Measurements from ENCODE around the gene DDX42. TPM values are rescaled to one million over a fixed set of nuclear protein-coding genes. Genes with fewer than 3 reads are reported as not detected.
"Not testable (repeated sequence)": the region's sequence is repeated elsewhere in the genome, so short reads cannot be mapped to it uniquely, and the experiment has no call there.

The DDX42 gene
- total and polyA plus RNA-seq, 2 donors from 2014 or later: 38.6 to 104 TPM

GRCh38 chr17:63841350-63842172 is 67.6 kb downstream of the DDX42 start:
- DNase-seq (peak; percentile 51 to 83 (median 74)), FAIRE-seq (no peak)
- H3K27ac ChIP-seq (ENCODE audit: low read depth in 2 of 2, low read length in 2 of 2): peak overlapping the region; percentile 66 to 89
- H3K9me3 ChIP-seq (ENCODE audit: control insufficient read depth in 2 of 3, insufficient read depth in 1 of 3, low read length in 3 of 3): no peaks in the 10 kb centered on the region
- no peak for TF ChIP-seq CTCF (IDR thresholded peaks at IDR 0.05; ENCODE audit: borderline replicate concordance, extremely low read depth, insufficient read depth)
- peak overlapping the region; percentile 74 to 90 (median 77) for H3K4me3 ChIP-seq (ENCODE audit: low read length in 3 of 3)
- intact Hi-C loops (cut with DNase I): no loop called here
- peaks cover 4 to 32% (median 21%) of the 10 kb centered on the region in 3 donors for H3K4me1 ChIP-seq (ENCODE audit: control insufficient read depth in 2 of 3, insufficient read depth in 2 of 3, low read depth in 1 of 3, low read length in 3 of 3)
- peaks cover 0 to 3% (median 0%) of the 10 kb centered on the region in 3 donors for H3K36me3 ChIP-seq (ENCODE audit: control insufficient read depth in 2 of 3, insufficient read depth in 3 of 3, low read length in 3 of 3)
- H3K27me3 ChIP-seq (ENCODE audit: control insufficient read depth, insufficient read depth, low read length): no peaks in the 10 kb centered on the region
- peak overlapping the region; percentile 72 to 94 (median 76) for H3K9ac ChIP-seq (ENCODE audit: low read length in 3 of 3)

- no peaks in the 10 kb centered on the region for H3K9me3 ChIP-seq (ENCODE audit: control insufficient read depth in 2 of 3, insufficient read depth in 1 of 3, low read length in 3 of 3)
- peak overlapping the region; percentile 66 to 89 for H3K27ac ChIP-seq (ENCODE audit: low read depth in 2 of 2, low read length in 2 of 2)
- intact Hi-C loops (cut with DNase I): no loop called here
- peak overlapping the region; percentile 72 to 94 (median 76) for H3K9ac ChIP-seq (ENCODE audit: low read length in 3 of 3)
- H3K4me1 ChIP-seq (ENCODE audit: control insufficient read depth in 2 of 3, insufficient read depth in 2 of 3, low read depth in 1 of 3, low read length in 3 of 3): peaks cover 4 to 32% (median 21%) of the 10 kb centered on the region in 3 donors
- peak overlapping the region; percentile 74 to 90 (median 77) for H3K4me3 ChIP-seq (ENCODE audit: low read length in 3 of 3)
- H3K36me3 ChIP-seq (ENCODE audit: control insufficient read depth in 2 of 3, insufficient read depth in 3 of 3, low read length in 3 of 3): no peaks in the 10 kb centered on the region
- TF ChIP-seq CTCF (IDR thresholded peaks at IDR 0.05; ENCODE audit: borderline replicate concordance, extremely low read depth, insufficient read depth): no peak
- DNase-seq (peak in 4 of 5 donors; percentile 54 to 86 (median 78)), FAIRE-seq (no peak)
- no peaks in the 10 kb centered on the region for H3K27me3 ChIP-seq (ENCODE audit: control insufficient read depth, insufficient read depth, low read length)
These were observed 68.2 kb downstream of the DDX42 start for GRCh38 chr17:63842173-63842539.

- intact Hi-C loops (cut with DNase I): no loop called here
- no peaks in the 10 kb centered on the region for H3K9me3 ChIP-seq (ENCODE audit: control insufficient read depth in 2 of 3, insufficient read depth in 1 of 3, low read length in 3 of 3)
- peaks cover 4 to 32% (median 21%) of the 10 kb centered on the region in 3 donors for H3K4me1 ChIP-seq (ENCODE audit: control insufficient read depth in 2 of 3, insufficient read depth in 2 of 3, low read depth in 1 of 3, low read length in 3 of 3)
- H3K27me3 ChIP-seq (ENCODE audit: control insufficient read depth, insufficient read depth, low read length): no peaks in the 10 kb centered on the region
- peak within 1 kb of the TSS; percentile 76 to 94 (median 76) for H3K9ac ChIP-seq (ENCODE audit: low read length in 3 of 3)
- no peaks in the 10 kb centered on the region for H3K36me3 ChIP-seq (ENCODE audit: control insufficient read depth in 2 of 3, insufficient read depth in 3 of 3, low read length in 3 of 3)
- FAIRE-seq (no peak), DNase-seq (peak; percentile 99 to 100 (median 100))
- peak within 1 kb of the TSS; percentile 77 to 90 (median 88) for H3K4me3 ChIP-seq (ENCODE audit: low read length in 3 of 3)
- peak within 1 kb of the TSS; percentile 91 to 92 for H3K27ac ChIP-seq (ENCODE audit: low read depth in 2 of 2, low read length in 2 of 2)
- peak; percentile 12 for TF ChIP-seq CTCF (IDR thresholded peaks at IDR 0.05; ENCODE audit: borderline replicate concordance, extremely low read depth, insufficient read depth)
These were observed 68.8 kb downstream of the DDX42 start, which contains the start of gene SMARCD2 for GRCh38 chr17:63842540-63843386. Gene SMARCD2, minus strand, starts transcription at chr17:63842685. Its CDS starts 11 bp downstream, at chr17:63842674.

- Histone ChIP-seq H3K9ac (ENCODE audit: low read length in 3 of 3) (peak overlapping the region in 2 of 3 donors; percentile 41 to 76), H3K4me3 (ENCODE audit: low read length in 3 of 3) (peak overlapping the region; percentile 75 to 88 (median 76)), H3K27ac (ENCODE audit: low read depth in 2 of 2, low read length in 2 of 2) (peak overlapping the region; percentile 91 to 92), H3K4me1 (ENCODE audit: control insufficient read depth in 2 of 3, insufficient read depth in 2 of 3, low read depth in 1 of 3, low read length in 3 of 3) (peaks cover 4 to 25% (median 21%) of the 10 kb centered on the region in 3 donors)
- H3K27me3 ChIP-seq (ENCODE audit: control insufficient read depth, insufficient read depth, low read length); FAIRE-seq; H3K9me3 ChIP-seq (ENCODE audit: control insufficient read depth in 2 of 3, insufficient read depth in 1 of 3, low read length in 3 of 3); intact Hi-C loops (cut with DNase I); H3K36me3 ChIP-seq (ENCODE audit: control insufficient read depth in 2 of 3, insufficient read depth in 3 of 3, low read length in 3 of 3): not testable (repeated sequence)
- peak; percentile 32 to 82 (median 76) for DNase-seq
These were observed 69.5 kb downstream of the DDX42 start for GRCh38 chr17:63843387-63843888.

Data from kidney (tissue), 14 donors.